PFSK-1 (cell line): Measurements from ENCODE around the gene CLMN.

Experiments
- POLR2AphosphoS5 ChIP-seq: IDR thresholded peaks from 2 replicates; pipeline ENCODE4 v1.6.1; 2012; ENCODE audit warnings: low read depth, mild to moderate bottlenecking, control low read depth, low read length, moderate library complexity
- TF ChIP-seq, protein P1 (sequence below), 2 experiments: IDR thresholded peaks; 2 replicates each; pipeline versions ENCODE4 v1.6.1 to v1.8.0; 2011 to 2012; ENCODE audit warnings: low read depth in 2 of 2, low read length in 2 of 2, control low read depth in 1 of 2, inconsistent platforms in 1 of 2, mild to moderate bottlenecking in 1 of 2, moderate library complexity in 1 of 2; ENCODE audit not compliant: insufficient read depth in 1 of 2

DNA sequence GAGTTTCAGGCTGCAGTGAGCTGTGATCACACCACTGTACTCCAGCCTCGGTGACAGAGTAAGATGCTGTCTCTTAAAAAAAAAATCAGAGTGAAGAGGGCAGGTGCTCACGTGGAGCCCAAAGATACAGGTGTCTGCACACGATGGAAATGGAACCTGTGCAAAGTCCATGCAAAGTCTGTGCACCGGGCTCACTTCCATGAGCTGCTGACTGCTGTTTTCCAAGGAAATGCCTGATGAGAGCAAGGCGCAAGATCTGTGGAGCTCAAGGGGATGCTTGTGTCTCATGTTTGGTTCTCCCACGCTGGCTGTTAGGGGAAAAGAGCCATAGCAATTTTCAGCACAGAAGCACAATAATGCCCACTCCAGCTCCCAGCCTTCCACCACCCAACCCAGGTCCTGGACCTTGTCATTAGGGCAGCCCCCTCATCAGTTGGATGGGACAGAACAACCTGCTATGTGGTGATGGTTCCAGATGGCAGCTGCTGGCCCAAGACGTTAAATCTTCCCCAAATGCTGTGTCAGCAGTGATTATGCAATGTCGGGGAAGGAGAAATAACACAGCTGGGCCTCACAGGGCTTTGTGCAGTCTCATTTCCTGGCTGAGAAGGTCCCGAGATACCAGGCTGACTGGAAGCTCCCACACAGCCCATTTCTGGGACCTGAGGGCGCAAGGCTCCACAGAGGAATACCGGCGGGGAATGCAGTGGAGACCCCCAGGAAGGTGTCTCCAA, 134.5 kb downstream of the CLMN start:
- TF ChIP-seq, protein P1, sequence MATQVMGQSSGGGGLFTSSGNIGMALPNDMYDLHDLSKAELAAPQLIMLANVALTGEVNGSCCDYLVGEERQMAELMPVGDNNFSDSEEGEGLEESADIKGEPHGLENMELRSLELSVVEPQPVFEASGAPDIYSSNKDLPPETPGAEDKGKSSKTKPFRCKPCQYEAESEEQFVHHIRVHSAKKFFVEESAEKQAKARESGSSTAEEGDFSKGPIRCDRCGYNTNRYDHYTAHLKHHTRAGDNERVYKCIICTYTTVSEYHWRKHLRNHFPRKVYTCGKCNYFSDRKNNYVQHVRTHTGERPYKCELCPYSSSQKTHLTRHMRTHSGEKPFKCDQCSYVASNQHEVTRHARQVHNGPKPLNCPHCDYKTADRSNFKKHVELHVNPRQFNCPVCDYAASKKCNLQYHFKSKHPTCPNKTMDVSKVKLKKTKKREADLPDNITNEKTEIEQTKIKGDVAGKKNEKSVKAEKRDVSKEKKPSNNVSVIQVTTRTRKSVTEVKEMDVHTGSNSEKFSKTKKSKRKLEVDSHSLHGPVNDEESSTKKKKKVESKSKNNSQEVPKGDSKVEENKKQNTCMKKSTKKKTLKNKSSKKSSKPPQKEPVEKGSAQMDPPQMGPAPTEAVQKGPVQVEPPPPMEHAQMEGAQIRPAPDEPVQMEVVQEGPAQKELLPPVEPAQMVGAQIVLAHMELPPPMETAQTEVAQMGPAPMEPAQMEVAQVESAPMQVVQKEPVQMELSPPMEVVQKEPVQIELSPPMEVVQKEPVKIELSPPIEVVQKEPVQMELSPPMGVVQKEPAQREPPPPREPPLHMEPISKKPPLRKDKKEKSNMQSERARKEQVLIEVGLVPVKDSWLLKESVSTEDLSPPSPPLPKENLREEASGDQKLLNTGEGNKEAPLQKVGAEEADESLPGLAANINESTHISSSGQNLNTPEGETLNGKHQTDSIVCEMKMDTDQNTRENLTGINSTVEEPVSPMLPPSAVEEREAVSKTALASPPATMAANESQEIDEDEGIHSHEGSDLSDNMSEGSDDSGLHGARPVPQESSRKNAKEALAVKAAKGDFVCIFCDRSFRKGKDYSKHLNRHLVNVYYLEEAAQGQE (IDR thresholded peaks at IDR 0.05; ENCODE audit: insufficient read depth in 1 of 2, low read depth in 2 of 2, low read length in 2 of 2), result no peak
- no peak for TF ChIP-seq POLR2AphosphoS5
